MCF 10A (cell line): ENCODE measurements around the gene PDLIM3. TPM values are rescaled to one million over a fixed set of nuclear protein-coding genes. Genes with fewer than 3 reads are reported as not detected.

Experiments used
- BruUV-seq: library from RNA; stranded (reverse); fragments of 400-500 nt; replicated peaks from 2 replicates; lab custom pipeline; 2021; lab: Mats Ljungman, UMichigan
- CTCF ChIA-PET: fragments of 300-600 bp; sonication (Branson Sonifier 250); formaldehyde crosslinking; extraction: SDS; loops from one replicate; lab custom pipeline; 2021; ENCODE audit warnings: antibody characterized with exemption, inconsistent platforms; lab: Yijun Ruan, JAX
- POLR2A ChIA-PET: fragments of 300-600, 350-650 bp; sonication (Branson Sonifier 250); formaldehyde crosslinking; extraction: SDS; loops from one replicate; lab custom pipeline; 2020; ENCODE audit warnings: antibody characterized with exemption, inconsistent platforms; lab: Yijun Ruan, JAX
- DNase-seq: peaks from one replicate; pipeline ENCODE4 v3.0.0-alpha.2; 2018; ENCODE audit not compliant: unreplicated experiment
- H3K27ac Mint-ChIP-seq: one replicate; pipeline ENCODE4 v1.8.0; 2022; ENCODE audit warnings: mild to moderate bottlenecking, low read depth, mixed read lengths; ENCODE audit not compliant: unreplicated experiment
- H3K27me3 Mint-ChIP-seq: one replicate; pipeline ENCODE4 v1.8.0; 2022; ENCODE audit warnings: mixed read lengths; ENCODE audit not compliant: insufficient read depth, unreplicated experiment
- H3K36me3 Mint-ChIP-seq: one replicate; pipeline ENCODE4 v1.8.0; 2022; ENCODE audit warnings: mild to moderate bottlenecking, moderate library complexity, mixed read lengths; ENCODE audit not compliant: insufficient read depth, unreplicated experiment
- H3K4me1 Mint-ChIP-seq: one replicate; pipeline ENCODE4 v1.8.0; 2022; ENCODE audit warnings: mixed read lengths; ENCODE audit not compliant: insufficient read depth, unreplicated experiment
- H3K4me3 Mint-ChIP-seq: one replicate; pipeline ENCODE4 v1.8.0; 2022; ENCODE audit warnings: mild to moderate bottlenecking, moderate library complexity, mixed read lengths; ENCODE audit not compliant: unreplicated experiment
- H3K9me3 Mint-ChIP-seq: one replicate; pipeline ENCODE4 v1.8.0; 2022; ENCODE audit warnings: mixed read lengths; ENCODE audit not compliant: unreplicated experiment
- intact Hi-C: fragments of 100-400 bp; cut with micrococcal nuclease; formaldehyde crosslinking; loops from 2 replicates; pipeline ENCODE4 v1.14.1; 2022
- total RNA-seq: library from RNA; stranded (reverse); gene quantifications from 2 replicates; pipeline ENCODE4 v1.2.3, GENCODE V29; 2022
- TF ChIP-seq, protein P1 (sequence below): fragments of 200-600 bp; IDR thresholded peaks from one replicate; pipeline ENCODE4 v1.8.0; 2022; ENCODE audit warnings: antibody characterized with exemption, mild to moderate bottlenecking; ENCODE audit not compliant: unreplicated experiment

The PDLIM3 gene
- total RNA-seq, 1 experiment from 2014 or later = 0.30 TPM

- DNase-seq = no peak
- H3K4me3 Mint-ChIP-seq = no peak overlapping the region
- intact Hi-C loops = no loop called here
- no peaks in the 10 kb centered on the region for H3K27me3 Mint-ChIP-seq
- H3K4me1 Mint-ChIP-seq = no peaks in the 10 kb centered on the region
- TF ChIP-seq, protein P1, sequence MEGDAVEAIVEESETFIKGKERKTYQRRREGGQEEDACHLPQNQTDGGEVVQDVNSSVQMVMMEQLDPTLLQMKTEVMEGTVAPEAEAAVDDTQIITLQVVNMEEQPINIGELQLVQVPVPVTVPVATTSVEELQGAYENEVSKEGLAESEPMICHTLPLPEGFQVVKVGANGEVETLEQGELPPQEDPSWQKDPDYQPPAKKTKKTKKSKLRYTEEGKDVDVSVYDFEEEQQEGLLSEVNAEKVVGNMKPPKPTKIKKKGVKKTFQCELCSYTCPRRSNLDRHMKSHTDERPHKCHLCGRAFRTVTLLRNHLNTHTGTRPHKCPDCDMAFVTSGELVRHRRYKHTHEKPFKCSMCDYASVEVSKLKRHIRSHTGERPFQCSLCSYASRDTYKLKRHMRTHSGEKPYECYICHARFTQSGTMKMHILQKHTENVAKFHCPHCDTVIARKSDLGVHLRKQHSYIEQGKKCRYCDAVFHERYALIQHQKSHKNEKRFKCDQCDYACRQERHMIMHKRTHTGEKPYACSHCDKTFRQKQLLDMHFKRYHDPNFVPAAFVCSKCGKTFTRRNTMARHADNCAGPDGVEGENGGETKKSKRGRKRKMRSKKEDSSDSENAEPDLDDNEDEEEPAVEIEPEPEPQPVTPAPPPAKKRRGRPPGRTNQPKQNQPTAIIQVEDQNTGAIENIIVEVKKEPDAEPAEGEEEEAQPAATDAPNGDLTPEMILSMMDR = no peak
- no peaks in the 10 kb centered on the region for H3K9me3 Mint-ChIP-seq
- no peak overlapping the region for H3K27ac Mint-ChIP-seq
- H3K36me3 Mint-ChIP-seq = no peaks in the 10 kb centered on the region
- no TSS peak for BruUV-seq
- ChIA-PET POLR2A (no interaction called here), CTCF (no interaction called here)
These were observed 11.0 kb upstream of the PDLIM3 start for GRCh38 chr4:185546335-185546734.

DNA sequence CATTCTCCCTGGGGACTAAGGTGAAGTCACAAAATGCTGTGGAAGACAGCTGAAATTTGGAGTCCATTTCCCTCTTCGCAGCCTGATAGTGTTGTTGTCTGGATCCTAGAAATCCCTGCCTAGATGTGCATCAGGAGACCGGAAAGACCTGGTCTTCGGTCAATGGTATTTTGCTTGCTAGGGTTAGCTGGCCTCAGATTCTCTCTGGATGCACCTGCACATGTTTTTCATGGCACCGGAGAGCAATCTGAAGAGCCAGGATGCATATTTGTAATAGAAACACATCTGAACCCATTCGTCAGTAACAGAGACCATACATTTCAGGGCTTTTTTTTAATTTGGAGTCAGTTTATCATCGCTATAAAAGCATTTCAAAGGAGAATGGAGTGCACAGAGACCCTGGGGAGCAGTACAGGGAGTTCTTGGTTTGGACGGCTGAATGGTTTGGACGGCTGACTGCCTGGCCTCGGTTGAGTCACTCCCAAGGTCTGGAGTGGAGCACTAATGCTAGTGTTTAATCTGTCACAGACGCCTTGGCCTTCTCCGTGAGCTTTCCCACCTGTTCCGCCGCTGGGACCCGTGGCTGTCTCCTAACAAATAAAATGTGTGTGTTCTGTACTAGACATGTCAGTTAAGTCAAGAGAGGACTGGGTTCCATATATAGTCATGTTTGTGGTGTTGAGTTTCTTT lies 7.5 kb upstream of the PDLIM3 start:
- TF ChIP-seq, protein P1 = no peak
- H3K4me1 Mint-ChIP-seq = no peaks in the 10 kb centered on the region
- no TSS peak for BruUV-seq
- ChIA-PET CTCF (no interaction called here), POLR2A (interaction anchor here (0.7 kb wide), 2 partner anchors 8 to 653 kb away, joined by 3 read pairs; no protein-coding TSS in a partner anchor)
- no peaks in the 10 kb centered on the region for H3K27me3 Mint-ChIP-seq
- intact Hi-C loops = no loop called here
- no peak overlapping the region for H3K4me3 Mint-ChIP-seq
- no peaks in the 10 kb centered on the region for H3K9me3 Mint-ChIP-seq
- no peak for DNase-seq
- no peak overlapping the region for H3K27ac Mint-ChIP-seq
- H3K36me3 Mint-ChIP-seq = no peaks in the 10 kb centered on the region

DNA sequence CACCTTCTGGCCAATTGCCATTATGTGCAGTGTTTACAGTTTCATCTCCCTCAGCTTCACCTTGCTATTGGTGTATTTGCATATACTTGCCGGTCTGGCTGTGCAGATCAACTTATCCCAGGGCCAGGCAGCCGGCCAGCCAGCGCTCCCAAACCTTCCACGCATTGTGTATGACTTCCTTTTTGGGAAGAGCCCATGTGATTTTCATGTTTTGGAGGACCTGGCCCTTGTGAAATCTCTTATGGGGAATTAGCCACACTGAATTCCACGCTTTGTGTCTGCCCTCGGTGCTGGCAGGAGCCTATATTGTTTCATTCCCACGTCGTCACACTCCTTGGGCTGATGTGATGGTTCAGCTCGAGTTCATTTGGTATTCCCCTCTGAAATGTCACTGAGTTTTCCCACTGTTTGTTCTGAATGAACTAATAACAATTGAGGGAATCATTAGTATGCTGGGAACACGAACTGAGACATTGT lies 6.0 kb upstream of the PDLIM3 start:
- Mint-ChIP-seq H3K36me3 (no peaks in the 10 kb centered on the region), H3K4me3 (no peak overlapping the region), H3K27ac (no peak overlapping the region), H3K4me1 (peaks cover under 1% of the 10 kb centered on the region), H3K9me3 (no peaks in the 10 kb centered on the region), H3K27me3 (peaks cover 1% of the 10 kb centered on the region)
- intact Hi-C loops = no loop called here
- ChIA-PET POLR2A (interaction anchor here (0.5 kb wide), 1 partner anchor 10 kb away, joined by 3 read pairs; no protein-coding TSS in a partner anchor), CTCF (interaction anchor here (0.7 kb wide), 1 partner anchor 9 kb away, joined by 4 read pairs; no protein-coding TSS in a partner anchor)
- no peak for DNase-seq
- TF ChIP-seq, protein P1 = no peak
- BruUV-seq = no TSS peak

DNA sequence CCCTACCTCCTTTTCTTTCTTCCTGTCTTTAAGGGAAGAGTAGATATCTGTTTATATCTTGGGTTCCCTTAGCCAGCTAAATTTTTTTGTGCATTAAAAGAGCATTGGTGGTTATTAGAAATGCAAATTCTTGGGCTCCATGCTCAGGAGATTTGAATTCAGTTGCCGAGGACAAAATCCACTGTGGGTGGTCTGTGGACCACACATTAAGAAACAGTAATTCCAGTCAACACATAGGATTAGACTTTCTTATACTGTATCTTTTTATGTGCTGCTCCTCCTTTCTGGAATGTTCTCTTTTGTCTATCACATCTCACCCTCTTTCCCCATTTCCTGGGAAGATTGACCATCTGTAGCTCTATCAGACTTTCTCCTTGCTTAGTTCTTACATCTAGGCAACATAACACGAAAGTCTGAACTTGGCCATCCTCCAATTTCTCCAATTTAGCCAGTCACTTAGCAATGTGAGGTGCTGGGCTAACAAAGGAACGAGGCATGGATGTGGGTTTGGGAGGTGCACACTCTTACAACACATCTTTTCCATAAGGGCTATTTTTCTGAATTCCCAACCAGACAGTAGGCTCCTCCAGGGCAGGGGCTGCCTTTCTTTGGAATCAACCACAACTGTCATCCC lies 5.3 kb upstream of the PDLIM3 start:
- Mint-ChIP-seq H3K4me3 (no peak overlapping the region), H3K9me3 (no peaks in the 10 kb centered on the region), H3K27me3 (peaks cover 8% of the 10 kb centered on the region), H3K4me1 (peaks cover 7% of the 10 kb centered on the region), H3K36me3 (no peaks in the 10 kb centered on the region), H3K27ac (no peak overlapping the region)
- POLR2A ChIA-PET = no interaction called here
- intact Hi-C loops = no loop called here
- CTCF ChIA-PET = no interaction called here
- no peak for DNase-seq
- TF ChIP-seq, protein P1 = no peak
- no TSS peak for BruUV-seq
